ENCODE measurements around the gene PTGER3.

DNA sequence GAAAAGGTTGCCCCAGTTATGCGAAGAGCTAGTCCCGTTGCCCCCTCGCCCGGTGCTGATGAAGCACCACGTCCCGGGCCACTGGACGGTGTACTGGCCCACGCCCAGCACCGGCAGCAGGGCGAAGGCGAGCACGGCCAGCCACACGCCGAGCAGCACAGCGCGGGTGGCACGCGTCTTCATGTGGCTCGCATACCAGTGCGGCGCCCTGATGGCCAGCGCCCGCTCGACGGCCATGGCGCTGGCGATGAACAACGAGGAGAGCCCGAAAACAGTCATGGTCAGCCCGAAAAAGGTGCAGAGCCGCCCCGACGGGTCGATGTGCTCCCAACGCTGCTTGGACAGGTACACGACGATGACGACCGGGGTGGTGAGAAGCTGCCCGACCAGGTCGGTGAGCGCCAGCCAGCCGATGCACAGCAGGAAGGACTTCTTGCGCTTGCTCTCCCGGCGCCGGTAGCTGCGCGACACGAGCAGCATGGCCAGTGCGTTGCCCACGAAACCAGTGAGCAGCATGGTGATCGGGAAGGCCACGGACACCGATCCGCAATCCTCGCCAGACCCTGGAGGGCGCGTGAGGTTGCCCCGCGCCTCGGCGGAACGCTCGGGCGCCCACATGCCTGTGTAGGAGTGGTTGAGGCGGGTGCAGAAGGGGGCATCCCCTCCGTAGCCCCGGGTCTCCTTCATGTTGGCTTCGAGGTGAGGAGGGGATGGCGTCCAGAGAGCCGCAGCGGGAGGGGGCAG is 553 bp downstream of the PTGER3 start:
- TF ChIP-seq SREBF2 (IDR thresholded peaks at IDR 0.05; ENCODE audit: low read length) (no peak), GATAD2B (conservative IDR thresholded peaks at IDR 0.05; ENCODE audit: low read depth) (no peak), MXI1 (IDR thresholded peaks at IDR 0.05; ENCODE audit: low read depth, low read length) (no peak), NR2C2 (IDR thresholded peaks at IDR 0.05; ENCODE audit: borderline replicate concordance, control insufficient read depth, insufficient read length, low read depth) (no peak), EP300 (IDR thresholded peaks at IDR 0.05; ENCODE audit: borderline replicate concordance in 1 of 2, control insufficient read depth in 1 of 2, low read depth in 2 of 2, low read length in 2 of 2) (no peak), ASH2L (IDR thresholded peaks at IDR 0.05; ENCODE audit: borderline replicate concordance, low read depth) (no peak)
- TF ChIP-seq, protein P1, sequence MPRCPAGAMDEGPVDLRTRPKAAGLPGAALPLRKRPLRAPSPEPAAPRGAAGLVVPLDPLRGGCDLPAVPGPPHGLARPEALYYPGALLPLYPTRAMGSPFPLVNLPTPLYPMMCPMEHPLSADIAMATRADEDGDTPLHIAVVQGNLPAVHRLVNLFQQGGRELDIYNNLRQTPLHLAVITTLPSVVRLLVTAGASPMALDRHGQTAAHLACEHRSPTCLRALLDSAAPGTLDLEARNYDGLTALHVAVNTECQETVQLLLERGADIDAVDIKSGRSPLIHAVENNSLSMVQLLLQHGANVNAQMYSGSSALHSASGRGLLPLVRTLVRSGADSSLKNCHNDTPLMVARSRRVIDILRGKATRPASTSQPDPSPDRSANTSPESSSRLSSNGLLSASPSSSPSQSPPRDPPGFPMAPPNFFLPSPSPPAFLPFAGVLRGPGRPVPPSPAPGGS (IDR thresholded peaks at IDR 0.05; ENCODE audit: borderline replicate concordance, insufficient read depth, low read depth, low read length, poor library complexity, severe bottlenecking): no peak
- TF ChIP-seq, protein P2, sequence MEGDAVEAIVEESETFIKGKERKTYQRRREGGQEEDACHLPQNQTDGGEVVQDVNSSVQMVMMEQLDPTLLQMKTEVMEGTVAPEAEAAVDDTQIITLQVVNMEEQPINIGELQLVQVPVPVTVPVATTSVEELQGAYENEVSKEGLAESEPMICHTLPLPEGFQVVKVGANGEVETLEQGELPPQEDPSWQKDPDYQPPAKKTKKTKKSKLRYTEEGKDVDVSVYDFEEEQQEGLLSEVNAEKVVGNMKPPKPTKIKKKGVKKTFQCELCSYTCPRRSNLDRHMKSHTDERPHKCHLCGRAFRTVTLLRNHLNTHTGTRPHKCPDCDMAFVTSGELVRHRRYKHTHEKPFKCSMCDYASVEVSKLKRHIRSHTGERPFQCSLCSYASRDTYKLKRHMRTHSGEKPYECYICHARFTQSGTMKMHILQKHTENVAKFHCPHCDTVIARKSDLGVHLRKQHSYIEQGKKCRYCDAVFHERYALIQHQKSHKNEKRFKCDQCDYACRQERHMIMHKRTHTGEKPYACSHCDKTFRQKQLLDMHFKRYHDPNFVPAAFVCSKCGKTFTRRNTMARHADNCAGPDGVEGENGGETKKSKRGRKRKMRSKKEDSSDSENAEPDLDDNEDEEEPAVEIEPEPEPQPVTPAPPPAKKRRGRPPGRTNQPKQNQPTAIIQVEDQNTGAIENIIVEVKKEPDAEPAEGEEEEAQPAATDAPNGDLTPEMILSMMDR (IDR thresholded peaks at IDR 0.05 in 2 of 3, conservative IDR thresholded peaks at IDR 0.05 in 1 of 3; ENCODE audit: control insufficient read depth in 2 of 3, extremely low read depth in 1 of 3, insufficient read depth in 1 of 3, low read depth in 3 of 3, low read length in 3 of 3): no peak
- TF ChIP-seq, protein P3, sequence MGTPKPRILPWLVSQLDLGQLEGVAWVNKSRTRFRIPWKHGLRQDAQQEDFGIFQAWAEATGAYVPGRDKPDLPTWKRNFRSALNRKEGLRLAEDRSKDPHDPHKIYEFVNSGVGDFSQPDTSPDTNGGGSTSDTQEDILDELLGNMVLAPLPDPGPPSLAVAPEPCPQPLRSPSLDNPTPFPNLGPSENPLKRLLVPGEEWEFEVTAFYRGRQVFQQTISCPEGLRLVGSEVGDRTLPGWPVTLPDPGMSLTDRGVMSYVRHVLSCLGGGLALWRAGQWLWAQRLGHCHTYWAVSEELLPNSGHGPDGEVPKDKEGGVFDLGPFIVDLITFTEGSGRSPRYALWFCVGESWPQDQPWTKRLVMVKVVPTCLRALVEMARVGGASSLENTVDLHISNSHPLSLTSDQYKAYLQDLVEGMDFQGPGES (IDR thresholded peaks at IDR 0.05): no peak

All from GM12878 (cell line).